DMS153 (cell line): ENCODE measurements around the gene SUGCT.
"Not testable (repeated sequence)": the region's sequence is repeated elsewhere in the genome, so short reads cannot be mapped to it uniquely, and the experiment has no call there.

Experiments used
- DNase-seq: peaks from one replicate; lab custom pipeline; 2025; lab: John Stamatoyannopoulos, UW

The SUGCT gene

GRCh38 chr7:40139891-40140290 is 5.1 kb downstream of the SUGCT start:
- not testable (repeated sequence) for DNase-seq

GRCh38 chr7:40141916-40142315 is 7.1 kb downstream of the SUGCT start:
- not testable (repeated sequence) for DNase-seq

GRCh38 chr7:40145596-40146130 is 10.9 kb downstream of the SUGCT start:
- DNase-seq: not testable (repeated sequence)

- DNase-seq: no peak
Observed at GRCh38 chr7:40147371-40148246, 12.8 kb downstream of the SUGCT start.

GRCh38 chr7:40148247-40148580 is 13.4 kb downstream of the SUGCT start:
- not testable (repeated sequence) for DNase-seq

- DNase-seq: no peak
Observed at GRCh38 chr7:40148671-40149070, 13.9 kb downstream of the SUGCT start.

GRCh38 chr7:40151504-40151903 is 16.7 kb downstream of the SUGCT start:
- DNase-seq: no peak

- no peak for DNase-seq
Observed at GRCh38 chr7:40156988-40157387, 22.2 kb downstream of the SUGCT start.

GRCh38 chr7:40162516-40162915 is 27.7 kb downstream of the SUGCT start:
- DNase-seq: no peak

- no peak for DNase-seq
Observed at GRCh38 chr7:40165216-40165615, 30.4 kb downstream of the SUGCT start.

GRCh38 chr7:40167291-40167690 is 32.5 kb downstream of the SUGCT start:
- DNase-seq: no peak

GRCh38 chr7:40168266-40168665 is 33.5 kb downstream of the SUGCT start:
- DNase-seq: not testable (repeated sequence)

- not testable (repeated sequence) for DNase-seq
Observed at GRCh38 chr7:40173121-40173520, 38.3 kb downstream of the SUGCT start.

- DNase-seq: not testable (repeated sequence)
Observed at GRCh38 chr7:40175256-40175655, 40.5 kb downstream of the SUGCT start.

- no peak for DNase-seq
Observed at GRCh38 chr7:40175725-40176510, 41.1 kb downstream of the SUGCT start.

GRCh38 chr7:40177071-40177470 is 42.3 kb downstream of the SUGCT start:
- DNase-seq: no peak

- DNase-seq: no peak
Observed at GRCh38 chr7:40182452-40182851, 47.6 kb downstream of the SUGCT start.

- DNase-seq: no peak
Observed at GRCh38 chr7:40186586-40186985, 51.8 kb downstream of the SUGCT start.

GRCh38 chr7:40192036-40192435 is 57.2 kb downstream of the SUGCT start:
- DNase-seq: no peak

GRCh38 chr7:40194745-40195144 is 59.9 kb downstream of the SUGCT start:
- DNase-seq: no peak

- no peak for DNase-seq
Observed at GRCh38 chr7:40197527-40197926, 62.7 kb downstream of the SUGCT start.

GRCh38 chr7:40199076-40199802 is 64.4 kb downstream of the SUGCT start:
- no peak for DNase-seq
